ENCODE measurements around the gene RBPJ. TPM values are rescaled to one million over a fixed set of nuclear protein-coding genes. Genes with fewer than 3 reads are reported as not detected.

The RBPJ gene
- polyA plus RNA-seq, 1 of the 3 experiments (the other 2 are of a cell fraction), result 13.8 TPM

DNA sequence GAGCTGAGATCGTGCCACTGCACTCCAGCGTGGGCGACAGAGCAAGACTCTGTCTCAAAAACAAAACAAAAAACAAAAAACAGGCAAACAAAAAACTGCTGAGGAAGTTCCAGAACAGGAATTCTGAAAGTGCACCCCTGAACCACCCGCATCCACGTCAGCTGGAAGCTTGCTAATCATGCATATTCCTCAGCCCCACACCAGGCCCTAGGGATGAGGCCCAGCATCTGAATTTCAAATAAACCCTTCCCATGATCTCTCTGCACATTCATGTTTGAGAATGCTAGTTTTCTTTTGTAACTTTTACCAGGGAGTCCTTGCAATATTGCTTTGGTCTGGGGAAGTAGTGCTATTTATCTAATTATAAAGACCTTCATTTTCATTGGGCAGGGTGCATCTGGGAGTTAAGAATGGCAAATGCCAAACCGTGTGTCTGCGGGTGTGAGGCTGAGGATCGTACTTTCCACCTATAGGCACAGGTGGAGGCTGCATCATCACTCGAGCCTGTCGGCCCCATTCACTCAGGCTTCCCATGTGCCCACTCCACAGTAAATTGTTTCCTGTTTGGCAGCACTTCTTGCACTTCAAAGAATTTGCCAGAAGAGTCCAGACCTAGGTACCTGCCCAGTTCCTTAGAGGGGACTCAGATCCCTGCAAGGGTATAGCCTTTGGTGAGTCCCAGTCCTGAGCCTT, 145.9 kb downstream of the RBPJ start:
- H2AFZ ChIP-seq (ENCODE audit: low read depth), result no peak overlapping the region
- DNase-seq, result no peak
- no peaks in the 10 kb centered on the region for H3K9me3 ChIP-seq
- no peaks in the 10 kb centered on the region for H3K4me1 ChIP-seq (ENCODE audit: control insufficient read depth in 1 of 2, insufficient read depth in 2 of 2, low read depth in 1 of 2, low read length in 1 of 2)
- H4K20me1 ChIP-seq (ENCODE audit: insufficient read depth), result no peaks in the 10 kb centered on the region
- POLR2A ChIA-PET, result no interaction called here
- H3K36me3 ChIP-seq (replicated peaks in 1 of 2; ENCODE audit: control insufficient read depth in 1 of 2, insufficient read depth in 2 of 2, low read length in 1 of 2), result no peaks in the 10 kb centered on the region
- WGBS (ENCODE audit: low lambda C conversion rate), result 76% methylated on average over 10 of the region's 10 CpGs
- TF ChIP-seq TEAD4 (IDR thresholded peaks at IDR 0.05; ENCODE audit: borderline replicate concordance, insufficient read depth) (no peak), RXRA (IDR thresholded peaks at IDR 0.05; ENCODE audit: borderline replicate concordance, low read depth) (no peak), MXI1 (IDR thresholded peaks at IDR 0.05; ENCODE audit: low read depth, low read length) (no peak), NRF1 (IDR thresholded peaks at IDR 0.05; ENCODE audit: low read depth, low read length) (no peak), NFIC (IDR thresholded peaks at IDR 0.05; ENCODE audit: borderline replicate concordance) (no peak), FOSL2 (IDR thresholded peaks at IDR 0.05; ENCODE audit: borderline replicate concordance, low read depth) (no peak), TAF1 (IDR thresholded peaks at IDR 0.05; ENCODE audit: borderline replicate concordance, low read depth, low read length) (no peak), MEF2A (IDR thresholded peaks at IDR 0.05; ENCODE audit: borderline replicate concordance, low read depth) (no peak), TCF12 (IDR thresholded peaks at IDR 0.05) (no peak), FOXM1 (IDR thresholded peaks at IDR 0.05; ENCODE audit: low read depth) (no peak), SMC3 (IDR thresholded peaks at IDR 0.05; ENCODE audit: low read depth, low read length) (no peak), CHD2 (IDR thresholded peaks at IDR 0.05; ENCODE audit: low read length, partially characterized antibody) (no peak), YY1 (IDR thresholded peaks at IDR 0.05; ENCODE audit: low read depth) (no peak)
- TF ChIP-seq, protein P1, sequence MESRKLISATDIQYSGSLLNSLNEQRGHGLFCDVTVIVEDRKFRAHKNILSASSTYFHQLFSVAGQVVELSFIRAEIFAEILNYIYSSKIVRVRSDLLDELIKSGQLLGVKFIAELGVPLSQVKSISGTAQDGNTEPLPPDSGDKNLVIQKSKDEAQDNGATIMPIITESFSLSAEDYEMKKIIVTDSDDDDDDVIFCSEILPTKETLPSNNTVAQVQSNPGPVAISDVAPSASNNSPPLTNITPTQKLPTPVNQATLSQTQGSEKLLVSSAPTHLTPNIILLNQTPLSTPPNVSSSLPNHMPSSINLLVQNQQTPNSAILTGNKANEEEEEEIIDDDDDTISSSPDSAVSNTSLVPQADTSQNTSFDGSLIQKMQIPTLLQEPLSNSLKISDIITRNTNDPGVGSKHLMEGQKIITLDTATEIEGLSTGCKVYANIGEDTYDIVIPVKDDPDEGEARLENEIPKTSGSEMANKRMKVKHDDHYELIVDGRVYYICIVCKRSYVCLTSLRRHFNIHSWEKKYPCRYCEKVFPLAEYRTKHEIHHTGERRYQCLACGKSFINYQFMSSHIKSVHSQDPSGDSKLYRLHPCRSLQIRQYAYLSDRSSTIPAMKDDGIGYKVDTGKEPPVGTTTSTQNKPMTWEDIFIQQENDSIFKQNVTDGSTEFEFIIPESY (IDR thresholded peaks at IDR 0.05; ENCODE audit: borderline replicate concordance, low read depth), result no peak
- TF ChIP-seq, protein P2, sequence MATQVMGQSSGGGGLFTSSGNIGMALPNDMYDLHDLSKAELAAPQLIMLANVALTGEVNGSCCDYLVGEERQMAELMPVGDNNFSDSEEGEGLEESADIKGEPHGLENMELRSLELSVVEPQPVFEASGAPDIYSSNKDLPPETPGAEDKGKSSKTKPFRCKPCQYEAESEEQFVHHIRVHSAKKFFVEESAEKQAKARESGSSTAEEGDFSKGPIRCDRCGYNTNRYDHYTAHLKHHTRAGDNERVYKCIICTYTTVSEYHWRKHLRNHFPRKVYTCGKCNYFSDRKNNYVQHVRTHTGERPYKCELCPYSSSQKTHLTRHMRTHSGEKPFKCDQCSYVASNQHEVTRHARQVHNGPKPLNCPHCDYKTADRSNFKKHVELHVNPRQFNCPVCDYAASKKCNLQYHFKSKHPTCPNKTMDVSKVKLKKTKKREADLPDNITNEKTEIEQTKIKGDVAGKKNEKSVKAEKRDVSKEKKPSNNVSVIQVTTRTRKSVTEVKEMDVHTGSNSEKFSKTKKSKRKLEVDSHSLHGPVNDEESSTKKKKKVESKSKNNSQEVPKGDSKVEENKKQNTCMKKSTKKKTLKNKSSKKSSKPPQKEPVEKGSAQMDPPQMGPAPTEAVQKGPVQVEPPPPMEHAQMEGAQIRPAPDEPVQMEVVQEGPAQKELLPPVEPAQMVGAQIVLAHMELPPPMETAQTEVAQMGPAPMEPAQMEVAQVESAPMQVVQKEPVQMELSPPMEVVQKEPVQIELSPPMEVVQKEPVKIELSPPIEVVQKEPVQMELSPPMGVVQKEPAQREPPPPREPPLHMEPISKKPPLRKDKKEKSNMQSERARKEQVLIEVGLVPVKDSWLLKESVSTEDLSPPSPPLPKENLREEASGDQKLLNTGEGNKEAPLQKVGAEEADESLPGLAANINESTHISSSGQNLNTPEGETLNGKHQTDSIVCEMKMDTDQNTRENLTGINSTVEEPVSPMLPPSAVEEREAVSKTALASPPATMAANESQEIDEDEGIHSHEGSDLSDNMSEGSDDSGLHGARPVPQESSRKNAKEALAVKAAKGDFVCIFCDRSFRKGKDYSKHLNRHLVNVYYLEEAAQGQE (IDR thresholded peaks at IDR 0.05; ENCODE audit: low read depth, low read length), result no peak
- TF ChIP-seq, protein P3, sequence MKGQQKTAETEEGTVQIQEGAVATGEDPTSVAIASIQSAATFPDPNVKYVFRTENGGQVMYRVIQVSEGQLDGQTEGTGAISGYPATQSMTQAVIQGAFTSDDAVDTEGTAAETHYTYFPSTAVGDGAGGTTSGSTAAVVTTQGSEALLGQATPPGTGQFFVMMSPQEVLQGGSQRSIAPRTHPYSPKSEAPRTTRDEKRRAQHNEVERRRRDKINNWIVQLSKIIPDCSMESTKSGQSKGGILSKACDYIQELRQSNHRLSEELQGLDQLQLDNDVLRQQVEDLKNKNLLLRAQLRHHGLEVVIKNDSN (IDR thresholded peaks at IDR 0.05; ENCODE audit: borderline replicate concordance, low read depth), result no peak
- H3K9ac ChIP-seq, result no peak overlapping the region
- no peaks in the 10 kb centered on the region for H3K79me2 ChIP-seq (ENCODE audit: insufficient read depth)
- H3K9me2 ChIP-seq, result no peaks in the 10 kb centered on the region
- H3F3A ChIP-seq (replicated peaks; ENCODE audit: insufficient read depth), result no peaks in the 10 kb centered on the region
- H3K27me3 ChIP-seq (ENCODE audit: insufficient read depth), result no peaks in the 10 kb centered on the region
- H3K4me2 ChIP-seq, result no peak overlapping the region
- H3K27ac ChIP-seq (ENCODE audit: low read depth in 2 of 2, low read length in 1 of 2), result no peak overlapping the region
- H3K4me3 ChIP-seq (ENCODE audit: low read depth in 2 of 2, low read length in 1 of 2), result no peak overlapping the region
- CTCF ChIA-PET, result no interaction called here
